ENCODE data around the gene BANK1. TPM values are rescaled to one million over a fixed set of nuclear protein-coding genes. Genes with fewer than 3 reads are reported as not detected.

BANK1 gene
- polyA plus RNA-seq, 3 donors = 2.7 to 2.9 (median 2.9) TPM

DNA sequence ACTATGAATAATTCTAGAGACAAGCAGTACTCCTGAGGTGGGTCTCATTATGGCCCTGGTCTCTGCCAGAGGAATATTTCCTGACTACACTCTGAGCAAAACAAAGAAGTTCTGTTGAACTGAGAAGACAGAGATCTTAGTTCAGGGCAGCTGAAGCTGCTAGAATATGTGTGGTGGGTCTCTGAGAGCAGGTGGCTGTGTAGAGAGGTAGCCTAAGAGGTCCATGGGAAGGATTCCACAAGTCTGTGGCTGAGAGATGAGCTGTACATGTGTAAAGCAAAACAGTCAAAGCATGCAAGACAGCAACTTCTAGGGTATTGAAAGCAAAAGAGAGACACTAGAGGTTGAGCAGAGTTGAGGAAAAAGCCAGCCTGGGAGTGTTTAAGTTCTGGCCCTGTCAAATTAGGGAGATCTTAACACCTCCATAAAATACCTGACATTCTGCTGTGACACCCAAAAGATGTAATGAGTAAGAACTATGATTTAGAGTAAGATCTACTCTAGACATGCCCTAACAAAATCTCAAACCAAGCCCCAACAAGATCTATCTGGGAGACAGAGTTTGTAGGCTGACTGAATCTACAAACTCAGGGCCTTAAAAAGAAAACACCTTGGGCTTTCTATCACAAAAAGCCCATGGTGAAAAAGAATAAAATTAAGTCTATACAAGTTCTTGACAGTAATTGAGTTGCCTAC lies 274.4 kb downstream of the BANK1 start:
- DNase-seq (ENCODE audit: extremely low read depth in 1 of 11, low read depth in 9 of 11, low spot score in 4 of 11) = no peak

DNA sequence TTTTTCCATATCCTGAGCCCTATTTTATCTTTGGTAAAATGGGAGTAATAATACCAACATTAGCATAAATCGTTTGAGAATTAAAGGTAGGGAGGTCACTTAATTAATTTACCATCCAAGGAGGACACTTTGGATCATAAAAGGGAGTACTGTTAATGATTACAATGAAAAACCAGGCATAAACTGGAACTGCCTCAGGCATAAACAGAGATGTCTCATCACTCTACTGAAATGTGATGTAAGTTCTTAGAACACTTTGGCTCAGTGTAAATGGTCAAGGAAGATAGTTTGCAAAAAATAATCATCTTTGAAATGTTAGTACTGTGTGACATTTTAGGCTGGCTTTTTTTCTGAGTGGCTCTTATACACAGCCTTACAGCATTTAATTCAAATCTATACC lies 286.1 kb downstream of the BANK1 start:
- DNase-seq (ENCODE audit: extremely low read depth in 1 of 11, low read depth in 9 of 11, low spot score in 4 of 11) = no peak

DNA sequence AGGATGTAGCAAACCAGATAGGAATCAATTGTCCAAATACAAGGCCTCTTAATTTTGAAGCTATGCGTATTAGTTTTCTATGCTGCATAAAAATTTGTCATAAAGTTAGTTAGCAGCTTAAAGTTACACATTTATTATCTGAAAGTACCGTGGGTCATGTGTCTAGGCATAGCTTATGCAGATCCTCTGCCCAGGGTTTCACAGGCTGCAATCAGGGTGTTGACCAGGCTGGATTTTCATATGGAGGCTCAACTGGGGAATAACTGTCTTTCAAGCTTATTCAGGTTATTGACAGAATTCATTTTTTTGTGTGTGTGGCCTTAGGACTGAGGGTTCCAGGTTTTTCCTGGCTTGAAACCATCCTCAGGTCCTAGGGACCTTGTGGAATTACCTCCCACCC lies 289.7 kb downstream of the BANK1 start:
- no peak for DNase-seq (ENCODE audit: extremely low read depth in 1 of 11, low read depth in 9 of 11, low spot score in 4 of 11)

DNA sequence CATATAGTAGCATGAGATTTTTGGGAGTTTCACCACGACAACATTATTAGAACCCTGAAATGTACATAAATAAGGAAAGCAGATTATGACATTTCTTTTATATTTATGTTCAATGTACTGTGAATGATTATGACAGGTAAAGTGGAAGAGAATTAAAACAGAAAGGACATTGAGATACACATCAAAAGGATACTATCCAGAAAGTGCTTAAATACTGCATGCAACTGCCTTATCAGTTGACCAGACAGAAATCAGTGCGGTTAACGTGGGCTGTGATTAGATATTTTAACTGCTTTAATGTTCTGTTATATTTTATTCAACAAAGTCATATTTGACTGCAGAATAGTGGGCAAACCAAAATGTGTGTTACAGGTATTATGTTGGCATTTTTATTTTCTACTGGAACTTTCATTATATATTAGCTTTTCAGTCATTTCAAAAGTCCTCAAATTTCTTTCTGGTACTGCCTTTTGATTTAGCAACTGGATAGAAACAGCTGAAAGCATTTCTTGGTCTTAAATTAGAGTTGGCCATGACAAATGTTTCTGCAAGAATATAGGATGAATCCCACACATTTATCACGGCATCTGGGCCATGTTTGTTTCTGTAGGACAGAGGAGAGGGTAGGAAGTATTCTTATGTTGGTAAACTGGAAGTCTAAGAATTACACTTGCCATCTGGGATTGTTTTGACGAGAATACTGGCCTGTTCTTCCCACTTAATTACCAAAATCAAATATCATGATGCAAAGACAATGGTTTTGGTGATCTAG lies 299.5 kb downstream of the BANK1 start:
- DNase-seq (ENCODE audit: extremely low read depth in 1 of 11, low read depth in 9 of 11, low spot score in 4 of 11) = no peak

DNA sequence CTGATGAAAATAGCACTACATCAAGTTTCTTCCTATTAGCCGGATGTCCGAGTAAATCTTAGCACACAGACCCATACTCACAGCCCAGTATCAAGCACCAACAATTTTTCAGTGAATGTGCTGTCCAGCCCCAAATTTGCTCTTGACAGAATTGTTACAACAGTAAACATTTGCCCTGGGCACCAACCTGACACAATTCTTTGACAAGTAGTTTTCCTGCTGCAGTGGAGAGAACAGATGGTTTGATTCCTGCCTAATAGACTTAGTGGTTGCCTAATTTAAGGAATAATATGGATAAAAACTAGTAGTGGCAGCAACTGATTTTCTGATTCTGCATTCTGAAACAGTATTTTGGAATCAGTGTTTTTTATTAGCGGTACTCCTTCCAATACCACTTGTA lies 301.1 kb downstream of the BANK1 start:
- no peak for DNase-seq (ENCODE audit: extremely low read depth in 1 of 11, low read depth in 9 of 11, low spot score in 4 of 11)

DNA sequence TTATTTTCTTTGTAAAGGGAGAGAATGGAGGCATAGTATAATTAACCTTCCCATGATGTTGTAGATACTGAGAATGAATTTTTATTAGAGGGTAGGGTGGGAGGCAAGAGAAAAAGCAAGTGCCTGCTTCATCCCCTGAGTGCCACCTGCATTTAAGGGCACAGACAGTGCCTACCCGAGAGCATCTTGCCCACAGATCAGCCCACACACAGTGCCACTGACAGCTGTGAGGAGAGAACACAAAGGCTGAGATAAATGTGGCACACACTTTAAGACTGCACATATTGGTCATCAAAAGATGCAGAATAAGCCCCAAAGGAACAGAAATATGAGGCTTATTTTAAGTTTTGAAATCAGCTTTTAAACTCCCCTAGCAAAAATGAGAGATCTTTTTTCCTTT lies 304.0 kb downstream of the BANK1 start:
- no peak for DNase-seq (ENCODE audit: extremely low read depth in 1 of 11, low read depth in 9 of 11, low spot score in 4 of 11)

DNA sequence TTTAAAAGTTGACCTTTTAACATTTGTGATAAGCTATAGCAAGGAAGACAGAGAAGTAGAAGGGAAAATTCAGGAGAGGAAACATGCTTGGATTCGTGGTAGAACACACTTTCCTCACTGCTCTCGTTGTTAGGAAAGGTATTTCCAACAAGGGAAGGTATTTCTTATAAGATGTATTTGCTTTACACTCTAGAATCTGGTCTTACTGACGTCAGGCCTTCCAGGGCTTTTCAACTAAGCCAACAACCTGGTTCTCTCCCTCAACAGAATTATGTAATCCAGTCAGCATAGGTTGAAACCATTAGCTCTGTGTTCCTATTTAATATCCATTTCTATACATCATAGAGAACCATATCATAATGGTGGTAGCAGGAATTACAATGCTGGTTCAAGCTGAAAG lies 312.8 kb downstream of the BANK1 start:
- DNase-seq (ENCODE audit: extremely low read depth in 1 of 11, low read depth in 9 of 11, low spot score in 4 of 11) = no peak

DNA sequence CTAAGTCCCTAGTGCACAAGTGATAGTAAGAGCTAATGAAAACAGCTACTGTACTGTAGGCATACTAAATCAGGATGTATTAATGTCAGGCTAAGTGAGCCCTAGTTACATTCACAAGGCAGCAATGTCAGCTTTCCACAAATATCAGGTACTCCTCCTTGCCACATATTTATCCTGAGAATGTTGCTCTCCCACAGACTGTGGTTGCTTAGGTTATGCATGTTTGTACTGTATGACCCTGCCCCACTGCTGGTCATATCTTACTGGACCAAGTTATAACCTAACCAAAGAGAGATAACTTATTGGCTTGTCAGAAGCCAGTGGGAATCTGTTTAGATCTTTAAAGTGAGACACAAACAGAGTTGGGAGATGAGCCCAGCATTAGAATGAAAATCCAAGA lies 313.7 kb downstream of the BANK1 start:
- no peak for DNase-seq (ENCODE audit: extremely low read depth in 1 of 11, low read depth in 9 of 11, low spot score in 4 of 11)

DNA sequence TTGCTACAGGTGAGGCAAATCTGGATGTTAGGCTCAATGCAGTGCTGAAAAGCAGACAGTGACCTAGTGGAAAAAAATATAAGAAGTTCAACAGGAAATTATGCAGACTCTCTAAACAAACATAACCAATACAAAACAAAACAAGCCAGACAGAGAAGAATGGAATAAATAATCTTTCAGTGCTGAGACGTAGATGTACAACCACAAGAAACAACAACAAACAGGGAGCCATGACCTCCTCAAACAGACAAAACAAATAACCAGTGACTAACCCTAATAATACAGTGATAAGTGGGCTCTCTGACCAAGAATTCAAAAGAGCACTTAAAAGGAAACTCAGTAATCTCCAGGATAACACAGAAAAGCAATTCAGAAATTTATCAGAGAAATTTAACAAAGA lies 315.5 kb downstream of the BANK1 start:
- DNase-seq (ENCODE audit: extremely low read depth in 1 of 11, low read depth in 9 of 11, low spot score in 4 of 11) = no peak

DNA sequence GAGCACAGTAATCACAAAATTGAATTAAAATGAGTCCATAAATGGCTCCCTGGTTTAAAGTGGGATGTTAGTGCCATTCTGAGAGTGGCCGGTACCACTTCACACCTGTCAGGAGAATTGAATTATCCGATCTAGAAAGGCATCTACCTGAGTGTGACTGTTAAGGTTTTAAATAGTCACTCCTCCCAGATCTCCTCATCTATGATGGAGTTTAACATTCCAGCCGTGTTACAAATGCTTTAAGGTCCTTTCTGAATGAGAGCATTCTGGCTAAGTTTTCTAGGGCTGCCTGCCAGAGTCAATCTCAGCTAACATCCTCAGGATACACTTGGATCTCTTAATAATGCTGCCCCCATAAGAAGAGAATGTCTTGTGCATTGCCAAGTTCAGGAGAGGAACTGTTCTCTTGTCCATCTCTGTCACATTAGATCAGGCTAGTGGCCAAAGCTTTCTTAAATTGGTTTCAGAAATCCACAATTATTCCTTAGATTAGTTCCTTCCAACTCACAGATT lies 323.6 kb downstream of the BANK1 start:
- no peak for DNase-seq (ENCODE audit: extremely low read depth in 1 of 11, low read depth in 9 of 11, low spot score in 4 of 11)

DNA sequence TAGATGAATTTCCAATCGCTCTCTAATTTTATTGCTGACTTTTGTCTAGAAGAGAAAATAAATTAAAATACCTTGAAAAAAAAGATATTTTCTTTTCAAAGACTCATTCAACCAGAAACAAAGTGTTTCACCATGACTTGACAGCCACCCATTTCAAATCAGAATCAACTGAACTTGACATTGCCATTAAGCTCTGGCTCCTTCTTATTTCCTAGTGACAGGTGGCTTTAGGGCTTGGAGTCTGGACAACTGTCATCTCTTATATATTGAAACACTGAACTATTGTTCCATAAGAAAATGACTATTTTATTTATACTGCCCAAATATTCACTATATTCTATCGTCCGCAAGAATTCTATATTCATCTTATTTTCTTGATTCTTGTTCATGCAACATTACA lies 325.6 kb downstream of the BANK1 start:
- DNase-seq (ENCODE audit: extremely low read depth in 1 of 11, low read depth in 9 of 11, low spot score in 4 of 11) = no peak

DNA sequence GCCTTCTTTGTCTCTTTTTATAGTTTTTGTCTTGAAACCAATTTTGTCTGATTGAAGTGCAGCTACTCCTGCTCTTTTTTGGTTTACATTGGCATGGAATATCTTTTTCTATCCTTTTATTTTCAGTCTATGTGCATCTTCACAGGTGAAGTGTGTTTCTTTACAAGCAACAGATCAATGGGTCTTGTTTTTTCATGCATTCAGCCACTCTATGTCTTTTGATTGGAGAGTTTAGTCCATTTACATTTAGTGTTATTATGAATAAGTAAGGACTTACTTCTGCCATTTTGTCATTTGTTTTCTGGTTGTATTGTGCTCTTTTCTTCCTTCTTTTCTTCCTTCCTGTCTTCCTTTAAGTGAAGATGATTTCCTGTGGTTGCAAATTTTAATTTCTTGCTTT lies 330.3 kb downstream of the BANK1 start:
- no peak for DNase-seq (ENCODE audit: extremely low read depth in 1 of 11, low read depth in 9 of 11, low spot score in 4 of 11)

Data from renal cortex interstitium (tissue), 11 donors.